GM18873 (cell line): ENCODE measurements around the gene TMEM139.
A peak's percentile ranks its signal among the peaks of the same experiment; 100 is the strongest.

ENCODE experiments used
- ATAC-seq: cut with Tn5 transposase; IDR thresholded peaks from one replicate; pipeline ENCODE4 v1.9.1; 2021; ENCODE audit warnings: mild to moderate bottlenecking, moderate library complexity, moderate number of reproducible peaks; ENCODE audit not compliant: unreplicated experiment, low FRiP score

Gene TMEM139

DNA sequence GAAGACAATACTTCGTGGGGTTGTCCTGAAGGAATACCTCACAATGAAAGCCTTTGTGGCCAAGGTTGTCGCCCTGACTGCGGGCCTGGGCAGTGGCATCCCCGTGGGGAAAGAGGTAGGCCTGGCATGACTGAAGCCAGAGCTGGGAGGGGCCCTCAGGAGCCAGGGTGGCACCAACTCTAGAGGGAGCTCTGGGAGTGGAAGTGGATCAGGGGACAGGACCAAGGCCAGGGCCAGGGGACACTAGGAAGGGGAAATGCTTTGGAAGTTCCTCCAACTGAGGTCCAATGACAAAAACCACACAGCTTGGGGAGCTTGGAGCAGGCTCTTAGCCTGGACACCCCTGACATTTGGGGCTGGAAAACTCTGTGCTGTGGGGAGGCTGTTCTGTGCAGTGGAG is 37.0 kb downstream of the TMEM139 start:
- ATAC-seq: no peak

GRCh38 chr7:143322760-143323633 is 38.2 kb downstream of the TMEM139 start:
- ATAC-seq: no peak

DNA sequence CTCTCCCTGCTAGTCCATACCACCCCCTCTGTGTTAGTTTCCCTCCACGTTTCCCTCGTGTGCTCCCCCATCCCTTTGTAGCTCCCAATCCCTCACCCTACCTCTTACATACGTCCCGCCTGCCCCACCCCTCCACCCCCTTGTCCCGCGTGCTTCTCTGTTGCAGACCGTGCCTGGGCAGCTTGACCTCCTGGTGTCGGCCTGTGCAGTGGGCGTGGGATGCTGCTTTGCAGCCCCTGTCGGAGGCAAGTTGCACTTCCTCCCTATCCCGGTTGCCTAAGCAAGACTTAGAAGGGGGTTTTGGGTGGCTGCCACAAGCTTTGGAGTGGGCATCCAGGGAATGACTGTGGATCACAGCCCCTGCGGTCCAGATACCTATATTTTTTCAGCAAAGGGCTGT is 38.9 kb downstream of the TMEM139 start:
- no peak for ATAC-seq

DNA sequence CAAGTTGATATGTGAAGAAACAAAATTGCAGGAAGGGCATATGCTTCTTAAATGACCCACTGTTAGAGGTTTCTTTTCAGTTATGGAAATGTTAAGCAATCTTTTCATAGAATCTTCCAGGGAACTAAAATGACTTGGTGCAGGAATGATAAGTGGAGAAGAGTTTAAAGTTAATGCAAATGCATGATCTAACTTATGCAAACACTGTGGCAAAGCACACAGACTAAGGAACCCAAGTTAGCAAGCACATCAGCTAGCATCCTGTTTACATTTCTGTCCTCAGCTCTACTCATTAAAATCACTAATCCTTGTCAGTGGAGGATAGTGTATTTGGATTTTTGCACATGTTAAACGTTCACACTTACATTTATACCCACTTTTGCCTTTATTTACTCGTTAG is 40.5 kb downstream of the TMEM139 start:
- ATAC-seq: peak; percentile 63

GRCh38 chr7:143327903-143328302 is 43.1 kb downstream of the TMEM139 start:
- ATAC-seq: peak; percentile 61

DNA sequence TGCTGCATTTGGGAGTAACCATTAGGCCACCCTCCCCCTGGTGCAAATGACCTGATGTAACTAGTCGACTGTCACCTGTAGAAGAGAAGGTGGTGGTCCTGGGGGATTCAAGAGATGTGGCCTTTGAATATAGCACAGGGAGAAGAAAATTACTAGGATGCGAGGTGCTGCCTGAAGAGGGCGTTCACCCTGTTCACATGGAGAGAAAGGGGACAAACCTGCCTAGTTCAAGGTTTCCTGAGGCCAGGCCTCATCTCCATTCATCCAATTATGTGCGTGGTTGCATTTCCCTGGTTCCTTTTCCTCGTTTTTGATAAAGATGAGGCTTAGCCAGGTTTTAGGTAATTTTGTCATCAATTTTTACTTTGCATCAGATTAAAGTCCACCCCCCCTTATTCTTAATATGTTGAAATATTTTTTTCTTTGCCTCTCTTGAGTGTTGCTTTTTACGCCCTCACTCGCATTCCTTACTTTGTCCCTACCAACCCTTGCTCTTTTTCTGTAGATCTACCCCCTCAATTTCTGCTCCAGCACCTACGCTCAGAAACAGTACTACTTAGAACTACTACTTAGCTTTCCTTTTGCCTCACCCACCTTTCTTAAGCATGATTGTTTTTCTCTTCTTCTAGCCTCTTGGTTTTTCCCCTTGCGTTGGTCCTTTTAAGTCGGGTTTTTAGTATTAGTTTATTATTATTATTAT is 44.9 kb downstream of the TMEM139 start:
- no peak for ATAC-seq

DNA sequence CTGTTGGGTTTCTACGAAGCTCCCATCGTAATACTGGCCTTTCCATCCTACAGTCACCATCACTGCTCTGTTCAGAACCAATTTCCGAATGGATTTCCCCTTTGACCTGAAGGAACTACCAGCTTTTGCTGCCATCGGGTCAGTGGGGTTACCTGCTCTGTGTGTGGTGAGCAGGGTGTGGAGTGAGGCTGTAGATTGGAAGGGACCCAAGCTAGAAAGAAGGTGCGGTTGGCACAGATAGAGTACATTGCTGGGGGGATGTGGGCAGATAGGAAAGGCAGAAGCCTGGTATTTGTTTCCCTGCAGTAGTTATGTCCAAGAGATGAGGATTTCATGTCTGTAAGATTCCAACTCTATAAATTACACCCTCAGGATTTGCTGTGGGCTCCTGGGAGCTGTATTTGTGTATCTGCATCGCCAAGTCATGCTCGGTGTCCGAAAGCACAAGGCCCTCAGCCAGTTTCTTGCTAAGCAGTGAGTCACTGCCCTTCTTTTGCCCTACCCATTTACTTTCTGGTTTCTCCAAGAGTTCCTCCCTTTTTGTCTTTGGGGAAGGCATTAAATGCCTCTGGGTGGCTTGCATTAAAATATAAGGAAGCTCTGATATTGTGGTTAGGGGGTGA is 46.5 kb downstream of the TMEM139 start:
- no peak for ATAC-seq

DNA sequence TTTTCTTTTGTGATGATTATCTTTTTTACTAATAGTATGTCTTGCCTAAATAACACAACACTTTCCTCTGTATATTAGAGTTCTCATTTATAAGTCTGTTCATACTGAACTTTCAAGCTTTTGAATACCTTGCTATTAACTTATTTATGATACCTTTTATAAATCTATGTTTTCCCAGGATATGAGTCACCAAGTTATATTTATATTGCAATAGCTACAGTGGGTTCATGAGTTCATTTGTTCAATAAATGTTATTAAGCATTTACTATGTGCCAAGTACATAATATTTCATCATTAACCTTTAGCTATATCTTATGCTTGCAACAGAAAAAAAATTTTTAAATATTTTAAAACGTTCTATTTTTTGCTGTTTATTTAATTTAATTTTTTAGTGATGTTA is 49.5 kb downstream of the TMEM139 start:
- no peak for ATAC-seq

DNA sequence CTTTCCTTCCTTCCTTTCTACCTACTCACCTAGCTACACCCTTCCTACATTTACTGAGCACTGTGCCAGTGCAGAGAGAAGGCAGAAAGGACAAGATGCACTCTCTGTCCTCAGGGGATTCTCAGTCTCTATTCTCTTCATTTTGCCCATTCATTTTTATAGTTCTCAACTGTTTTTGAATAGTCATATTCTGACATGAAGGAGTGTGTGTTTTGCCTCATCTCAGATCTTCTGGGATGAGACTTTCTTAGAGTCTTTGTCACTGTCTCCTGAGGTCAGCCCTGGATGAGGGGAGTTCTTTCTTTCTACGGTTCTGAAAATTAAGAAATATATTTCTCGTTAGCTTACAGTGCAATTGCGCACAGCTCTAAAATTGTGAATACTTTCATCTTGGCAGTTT is 52.5 kb downstream of the TMEM139 start:
- ATAC-seq: no peak
